HepG2 (cell line): Measurements from ENCODE around the gene AGAP3. TPM values are rescaled to one million over a fixed set of nuclear protein-coding genes. Genes with fewer than 3 reads are reported as not detected.

ENCODE experiments used
- ERF ChIP-seq: IDR thresholded peaks from 2 replicates; pipeline ENCODE4 v1.6.1; 2018; ENCODE audit warnings: missing biosample characterization, missing genetic modification reagents
- FOXA3 ChIP-seq: IDR thresholded peaks from 2 replicates; pipeline ENCODE4 v1.6.1; 2016; ENCODE audit warnings: missing genetic modification reagents, missing compliant biosample characterization
- MED13 ChIP-seq: sonication (generic); formaldehyde crosslinking; IDR thresholded peaks from 2 replicates; pipeline ENCODE4 v1.5.0; 2020; ENCODE audit warnings: missing genetic modification reagents
- NFAT5 ChIP-seq: sonication (generic); formaldehyde crosslinking; IDR thresholded peaks from 2 replicates; pipeline ENCODE4 v1.4.0; 2020; ENCODE audit warnings: missing genetic modification reagents
- NR2C2 ChIP-seq: sonication (generic); formaldehyde crosslinking; IDR thresholded peaks from 2 replicates; pipeline ENCODE4 v1.4.0; 2020; ENCODE audit warnings: missing genetic modification reagents, mild to moderate bottlenecking, moderate library complexity, borderline replicate concordance
- RELA ChIP-seq: sonication (generic); formaldehyde crosslinking; IDR thresholded peaks from 2 replicates; pipeline ENCODE4 v1.4.0; 2020; ENCODE audit warnings: missing genetic modification reagents
- RERE ChIP-seq: IDR thresholded peaks from 2 replicates; pipeline ENCODE4 v1.6.1; 2016; ENCODE audit warnings: low read depth, missing genetic modification reagents, missing compliant biosample characterization
- SMAD3 ChIP-seq: sonication (generic); formaldehyde crosslinking; IDR thresholded peaks from 2 replicates; pipeline ENCODE4 v1.4.0; 2020; ENCODE audit warnings: missing genetic modification reagents
- TARDBP ChIP-seq: sonication (generic); formaldehyde crosslinking; IDR thresholded peaks from 2 replicates; pipeline ENCODE4 v1.8.0; 2022; ENCODE audit warnings: mild to moderate bottlenecking, missing genetic modification reagents
- THYN1 ChIP-seq: sonication (generic); formaldehyde crosslinking; IDR thresholded peaks from 2 replicates; pipeline ENCODE4 v1.8.1; 2023; ENCODE audit warnings: low read depth, mild to moderate bottlenecking, moderate library complexity, missing genetic modification reagents, borderline replicate concordance
- YEATS2 ChIP-seq: sonication (generic); formaldehyde crosslinking; IDR thresholded peaks from 2 replicates; pipeline ENCODE4 v1.4.0; 2020; ENCODE audit warnings: missing genetic modification reagents, borderline replicate concordance
- ZFYVE20 ChIP-seq: sonication (generic); formaldehyde crosslinking; IDR thresholded peaks from 2 replicates; pipeline ENCODE4 v1.8.0; 2023; ENCODE audit warnings: low read depth, mild to moderate bottlenecking, moderate library complexity, missing genetic modification reagents, borderline replicate concordance
- ZKSCAN8 ChIP-seq: IDR thresholded peaks from 2 replicates; pipeline ENCODE4 v1.6.1; 2016; ENCODE audit warnings: borderline replicate concordance, missing genetic modification reagents, missing compliant biosample characterization
- ZNF383 ChIP-seq: sonication (generic); formaldehyde crosslinking; IDR thresholded peaks from 2 replicates; pipeline ENCODE4 v1.4.0; 2020; ENCODE audit warnings: missing genetic modification reagents, mild to moderate bottlenecking, borderline replicate concordance
- ZNF713 ChIP-seq: sonication (generic); formaldehyde crosslinking; IDR thresholded peaks from 2 replicates; pipeline ENCODE4 v1.4.0; 2020; ENCODE audit warnings: mild to moderate bottlenecking, missing genetic modification reagents
- ZSCAN12 ChIP-seq: sonication (generic); formaldehyde crosslinking; IDR thresholded peaks from 2 replicates; pipeline ENCODE4 v1.9.0; 2021; ENCODE audit warnings: mild to moderate bottlenecking, missing genetic modification reagents
- polyA plus RNA-seq, 8 experiments: library from polyadenylated mRNA; depleted of rRNA in 3 of 8; stranded (reverse) in 7 of 8; unstranded in 1 of 8; fragments of >200 nt; fragmentation: Illumina TruSeq in 4 of 8; extraction: Trizol in 4 of 8; gene quantifications; 2 replicates each; pipeline versions ENCODE4 v1.2.1 to v1.2.3, GENCODE V29; 2011 to 2016; ENCODE audit warnings: low read depth in 4 of 8, missing spikeins in 1 of 8, mixed read lengths in 1 of 8; ENCODE audit not compliant: insufficient read depth in 1 of 8
- total RNA-seq, 5 experiments: library from RNA; depleted of rRNA; stranded (reverse); fragments of >200 nt; fragmentation: Illumina TruSeq; extraction: Trizol; gene quantifications; 2 replicates each; pipeline ENCODE4 v1.2.3, GENCODE V29; 2016; ENCODE audit warnings: low read depth in 1 of 5
- TF ChIP-seq, protein P1 (sequence below): sonication (generic); formaldehyde crosslinking; IDR thresholded peaks from 2 replicates; pipeline ENCODE4 v1.8.0; 2022; ENCODE audit warnings: mild to moderate bottlenecking, missing genetic modification reagents, borderline replicate concordance

The AGAP3 gene
- total and polyA plus RNA-seq, 2 of the 13 experiments (the other 11 are each of a cell fraction or from before 2014, with no cell fraction given) = 31.3 to 61.4 TPM

GRCh38 chr7:151080522-151081169 is 5.6 kb upstream of the AGAP3 start, which contains the start of gene FASTK (continued):
- TF ChIP-seq ZNF713 = 0 out of 2 replicates have a peak, but pooled peaks have one; percentile 7
- TF ChIP-seq MED13 (CRISPR knock-in tag) = 0 out of 2 replicates have a peak, but pooled peaks have one; percentile 21
- TF ChIP-seq NR2C2 (CRISPR knock-in tag) = peak; percentile 66
- TF ChIP-seq SMAD3 = no peak
- peak; percentile 36; the same call in 1 of the 2 replicates for TF ChIP-seq YEATS2
- TF ChIP-seq RERE (CRISPR knock-in tag) = no peak
- no peak for TF ChIP-seq ZFYVE20 (CRISPR knock-in tag)
- TF ChIP-seq ZKSCAN8 = no peak
- peak; percentile 31; the same call in 1 of the 2 replicates for TF ChIP-seq FOXA3 (CRISPR knock-in tag)
- TF ChIP-seq RELA (CRISPR knock-in tag) = 0 out of 2 replicates have a peak, but pooled peaks have one; percentile 26
- TF ChIP-seq THYN1 (CRISPR knock-in tag) = no peak
- TF ChIP-seq ZNF383 (CRISPR knock-in tag) = no peak
- TF ChIP-seq ERF = no peak
- TF ChIP-seq NFAT5 (CRISPR knock-in tag) = peak; percentile 75
- TF ChIP-seq TARDBP (CRISPR knock-in tag) = peak; percentile 69; the same call in 1 of the 2 replicates
- no peak for TF ChIP-seq ZSCAN12 (CRISPR knock-in tag)
- TF ChIP-seq, protein P1, sequence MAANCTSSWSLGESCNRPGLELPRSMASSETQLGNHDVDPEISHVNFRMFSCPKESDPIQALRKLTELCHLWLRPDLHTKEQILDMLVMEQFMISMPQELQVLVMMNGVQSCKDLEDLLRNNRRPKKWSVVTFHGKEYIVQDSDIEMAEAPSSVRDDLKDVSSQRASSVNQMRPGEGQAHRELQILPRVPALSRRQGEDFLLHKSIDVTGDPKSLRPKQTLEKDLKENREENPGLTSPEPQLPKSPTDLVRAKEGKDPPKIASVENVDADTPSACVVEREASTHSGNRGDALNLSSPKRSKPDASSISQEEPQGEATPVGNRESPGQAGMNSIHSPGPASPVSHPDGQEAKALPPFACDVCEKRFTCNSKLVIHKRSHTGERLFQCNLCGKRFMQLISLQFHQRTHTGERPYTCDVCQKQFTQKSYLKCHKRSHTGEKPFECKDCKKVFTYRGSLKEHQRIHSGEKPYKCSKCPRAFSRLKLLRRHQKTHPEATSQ (CRISPR knock-in tag) = no peak
